ENCODE results near the gene KRTAP4-4.
"Not testable (repeated sequence)": the region's sequence is repeated elsewhere in the genome, so short reads cannot be mapped to it uniquely, and the experiment has no call there.

Gene KRTAP4-4

GRCh38 chr17:41126412-41126811 is 34.1 kb downstream of the KRTAP4-4 start:
- ATAC-seq = no peak
- no peak for TF ChIP-seq CSDC2 (CRISPR knock-in tag; IDR thresholded peaks at IDR 0.05)
- no peak for TF ChIP-seq TOX (CRISPR knock-in tag; IDR thresholded peaks at IDR 0.05; ENCODE audit: borderline replicate concordance)
- no peak for TF ChIP-seq GLIS3 (CRISPR knock-in tag; IDR thresholded peaks at IDR 0.05)
- no peak for TF ChIP-seq SNAI2 (CRISPR knock-in tag; IDR thresholded peaks at IDR 0.05)
- no peak for TF ChIP-seq ESRRG (CRISPR knock-in tag; IDR thresholded peaks at IDR 0.05)
- no peak for TF ChIP-seq ZNF70 (CRISPR knock-in tag; IDR thresholded peaks at IDR 0.05)
- no peak for TF ChIP-seq PPARA (CRISPR knock-in tag; IDR thresholded peaks at IDR 0.05; ENCODE audit: borderline replicate concordance)
- TF ChIP-seq POU6F1 (CRISPR knock-in tag; IDR thresholded peaks at IDR 0.05; ENCODE audit: borderline replicate concordance, low read depth) = no peak
- no peak for TF ChIP-seq BACH2 (CRISPR knock-in tag; IDR thresholded peaks at IDR 0.05; ENCODE audit: borderline replicate concordance)
- no peak for TF ChIP-seq ARNTL (CRISPR knock-in tag; IDR thresholded peaks at IDR 0.05; ENCODE audit: borderline replicate concordance, low read depth)
- no peak for TF ChIP-seq ZFP3 (CRISPR knock-in tag; IDR thresholded peaks at IDR 0.05)
- no peak for TF ChIP-seq TSHZ2 (CRISPR knock-in tag; IDR thresholded peaks at IDR 0.05)
- no peak for TF ChIP-seq ZNF8 (CRISPR knock-in tag; IDR thresholded peaks at IDR 0.05)
- no peak for TF ChIP-seq TCF4 (CRISPR knock-in tag; IDR thresholded peaks at IDR 0.05; ENCODE audit: borderline replicate concordance)
- TF ChIP-seq CREB5 (CRISPR knock-in tag; IDR thresholded peaks at IDR 0.05; ENCODE audit: low read depth) = no peak
- no peak for TF ChIP-seq RARB (CRISPR knock-in tag; IDR thresholded peaks at IDR 0.05)
- TF ChIP-seq ISL1 (CRISPR knock-in tag; IDR thresholded peaks at IDR 0.05) = no peak
- no peak for TF ChIP-seq OSR1 (CRISPR knock-in tag; IDR thresholded peaks at IDR 0.05)
- TF ChIP-seq ZC3H10 (CRISPR knock-in tag; IDR thresholded peaks at IDR 0.05) = no peak

GRCh38 chr17:41125064-41125463 is 35.5 kb downstream of the KRTAP4-4 start:
- no peak for ATAC-seq
- no peak for TF ChIP-seq CSDC2 (CRISPR knock-in tag; IDR thresholded peaks at IDR 0.05)
- no peak for TF ChIP-seq ESRRG (CRISPR knock-in tag; IDR thresholded peaks at IDR 0.05)
- no peak for TF ChIP-seq PATZ1 (CRISPR knock-in tag; IDR thresholded peaks at IDR 0.05; ENCODE audit: borderline replicate concordance)
- TF ChIP-seq CREB5 (CRISPR knock-in tag; IDR thresholded peaks at IDR 0.05; ENCODE audit: low read depth) = no peak
- no peak for TF ChIP-seq ZFP3 (CRISPR knock-in tag; IDR thresholded peaks at IDR 0.05)
- no peak for TF ChIP-seq TOX (CRISPR knock-in tag; IDR thresholded peaks at IDR 0.05; ENCODE audit: borderline replicate concordance)
- TF ChIP-seq GLIS3 (CRISPR knock-in tag; IDR thresholded peaks at IDR 0.05) = no peak
- TF ChIP-seq TCF4 (CRISPR knock-in tag; IDR thresholded peaks at IDR 0.05; ENCODE audit: borderline replicate concordance) = no peak
- TF ChIP-seq ZNF565 (CRISPR knock-in tag; conservative IDR thresholded peaks at IDR 0.05; ENCODE audit: low read depth) = no peak
- no peak for TF ChIP-seq POU6F1 (CRISPR knock-in tag; IDR thresholded peaks at IDR 0.05; ENCODE audit: borderline replicate concordance, low read depth)
- no peak for TF ChIP-seq ZNF8 (CRISPR knock-in tag; IDR thresholded peaks at IDR 0.05)

DNA sequence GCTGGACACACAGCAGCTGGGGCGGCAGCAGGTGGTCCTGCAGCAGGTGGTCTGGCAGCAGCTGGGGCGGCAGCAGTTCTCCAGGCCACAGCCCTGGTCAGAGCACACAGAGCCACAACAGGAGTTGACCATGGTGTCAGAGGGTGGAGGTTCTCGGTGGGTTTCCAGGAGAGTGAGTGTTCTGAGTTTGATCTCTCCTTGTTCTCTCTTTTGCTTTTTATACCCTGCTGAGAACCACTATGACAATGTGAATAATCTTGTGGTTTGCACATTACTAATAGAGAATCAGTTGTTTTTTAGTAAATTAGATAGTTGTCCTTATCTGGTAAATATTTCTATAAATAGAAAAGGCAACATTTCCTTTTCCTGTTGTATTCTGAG is 36.6 kb downstream of the KRTAP4-4 start, which contains the start of gene KRTAP4-12:
Gene KRTAP4-12, minus strand, starts transcription at position 192 of the 381 bp plus-strand sequence. Its CDS starts 60 bp downstream, at position 132.
- ATAC-seq = not testable (repeated sequence)

DNA sequence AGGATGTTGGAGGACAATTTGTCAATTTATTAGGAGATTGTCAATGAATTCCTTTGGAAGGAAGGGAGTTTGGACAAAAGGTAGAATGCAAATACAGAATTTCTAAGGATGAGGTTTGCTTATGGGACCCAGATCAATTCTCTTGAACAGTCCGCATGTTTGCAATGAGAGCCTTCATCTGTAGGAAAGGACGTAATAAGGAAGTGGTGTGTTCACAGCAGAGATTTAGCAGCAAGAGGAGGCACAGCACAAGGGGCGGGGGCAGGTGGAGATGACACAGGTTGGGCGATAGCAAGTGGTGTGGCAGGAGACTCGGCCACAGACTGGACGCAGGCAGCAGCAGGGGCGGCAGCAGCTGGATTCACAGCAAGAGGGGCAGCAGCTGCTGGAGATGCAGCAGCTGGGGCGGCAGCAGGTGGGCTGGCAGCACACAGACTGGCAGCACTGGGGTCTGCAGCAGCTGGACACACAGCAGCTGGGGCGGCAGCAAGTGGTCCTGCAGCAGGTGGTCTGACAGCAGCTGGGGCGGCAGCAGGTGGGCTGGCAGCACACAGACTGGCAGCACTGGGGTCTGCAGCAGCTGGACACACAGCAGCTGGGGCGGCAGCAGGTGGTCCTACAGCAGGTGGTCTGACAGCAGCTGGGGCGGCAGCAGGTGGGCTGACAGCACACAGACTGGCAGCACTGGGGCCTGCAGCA is 37.1 kb downstream of the KRTAP4-4 start:
- not testable (repeated sequence) for ATAC-seq

Measured in SK-N-SH treated with all-trans-retinoic acid at 6 μM for 48 hours (cell line).